K562 (cell line): ENCODE results near the gene GFM1. TPM values are rescaled to one million over a fixed set of nuclear protein-coding genes. Genes with fewer than 3 reads are reported as not detected.

Source experiments
- ADNP ChIP-seq: fragments of 200-800 bp; sonication (Bioruptor generic); IDR thresholded peaks from 2 replicates; pipeline ENCODE4 v1.6.1; 2016; ENCODE audit warnings: missing genetic modification characterization, missing compliant biosample characterization
- CC2D1A ChIP-seq: fragments of 450-650 bp; IDR thresholded peaks from 2 replicates; pipeline ENCODE4 v1.6.1; 2017; ENCODE audit warnings: mild to moderate bottlenecking
- DACH1 ChIP-seq: fragments of 450-650 bp; IDR thresholded peaks from 2 replicates; pipeline ENCODE4 v1.6.1; 2018; ENCODE audit not compliant: partially characterized antibody
- EZH2 ChIP-seq: IDR thresholded peaks from 2 replicates; pipeline ENCODE4 v1.6.1; 2012; ENCODE audit warnings: low read depth, mild to moderate bottlenecking, inconsistent platforms, low read length, borderline replicate concordance
- FOXA1 ChIP-seq: fragments of 450-650 bp; IDR thresholded peaks from 2 replicates; pipeline ENCODE4 v1.6.1; 2016; ENCODE audit warnings: mild to moderate bottlenecking, borderline replicate concordance
- FOXK2 ChIP-seq, 2 experiments: fragments of 450-650 bp; IDR thresholded peaks in 1 of 2; conservative IDR thresholded peaks in 1 of 2; 2 replicates each; pipeline ENCODE4 v1.6.1; 2016; ENCODE audit warnings: low read depth in 2 of 2, mild to moderate bottlenecking in 1 of 2
- KAT2B ChIP-seq: IDR thresholded peaks from one replicate; pipeline ENCODE4 v1.6.1; 2012; ENCODE audit warnings: low read depth, mild to moderate bottlenecking, control low read depth, inconsistent platforms, low read length, moderate library complexity
- NCOA2 ChIP-seq, 2 experiments: fragments of 450-650 bp; IDR thresholded peaks; 2 replicates each; pipeline ENCODE4 v1.6.1; 2018; ENCODE audit warnings: mild to moderate bottlenecking in 2 of 2, moderate library complexity in 1 of 2; ENCODE audit not compliant: partially characterized antibody in 2 of 2
- POLR2AphosphoS5 ChIP-seq: IDR thresholded peaks from 2 replicates; pipeline ENCODE4 v1.6.1; 2011; ENCODE audit warnings: mild to moderate bottlenecking, low read depth, low read length, moderate library complexity; ENCODE audit not compliant: control insufficient read depth, insufficient read depth
- POLR2H ChIP-seq: IDR thresholded peaks from 2 replicates; pipeline ENCODE4 v1.6.1; 2016; ENCODE audit warnings: missing genetic modification characterization, low read depth, mild to moderate bottlenecking, control low read depth, missing compliant biosample characterization, moderate library complexity
- SOX6 ChIP-seq: fragments of 450-650 bp; IDR thresholded peaks from 2 replicates; pipeline ENCODE4 v1.6.1; 2014; ENCODE audit warnings: mild to moderate bottlenecking
- TAF9B ChIP-seq: fragments of 450-650 bp; IDR thresholded peaks from 2 replicates; pipeline ENCODE4 v1.6.1; 2018; ENCODE audit warnings: mild to moderate bottlenecking; ENCODE audit not compliant: partially characterized antibody
- TEAD1 ChIP-seq, 2 experiments: fragments of 450-650 bp in 1 of 2; sonication (generic) in 1 of 2; formaldehyde crosslinking; IDR thresholded peaks; 2 replicates each; pipeline versions ENCODE4 v1.4.0 to v1.8.0; 2020 to 2022; ENCODE audit warnings: mild to moderate bottlenecking in 2 of 2, missing genetic modification reagents in 1 of 2
- TEAD4 ChIP-seq, 2 experiments: sonication (generic) in 1 of 2; formaldehyde crosslinking in 1 of 2; IDR thresholded peaks; 2 replicates each; pipeline versions ENCODE4 v1.6.1 to v1.8.0; 2012 to 2022; ENCODE audit warnings: borderline replicate concordance in 1 of 2, inconsistent platforms in 1 of 2, low read length in 1 of 2, mild to moderate bottlenecking in 1 of 2, missing genetic modification reagents in 1 of 2
- TFAM ChIP-seq: fragments of 250-450 bp; sonication (Bioruptor Pico); conservative IDR thresholded peaks from 2 replicates; pipeline ENCODE4 v1.5.0; 2021; ENCODE audit warnings: mild to moderate bottlenecking, moderate library complexity
- TSC22D4 ChIP-seq: fragments of 450-650 bp; IDR thresholded peaks from 2 replicates; pipeline ENCODE4 v1.6.1; 2016; ENCODE audit warnings: missing genetic modification characterization, missing biosample characterization, control low read depth
- XRCC3 ChIP-seq: fragments of 450-650 bp; IDR thresholded peaks from 2 replicates; pipeline ENCODE4 v1.6.1; 2017; ENCODE audit warnings: mild to moderate bottlenecking, moderate library complexity
- ZBTB17 ChIP-seq: fragments of 450-650 bp; formaldehyde crosslinking; IDR thresholded peaks from 2 replicates; pipeline ENCODE4 v1.4.0; 2020; ENCODE audit warnings: mild to moderate bottlenecking
- ZNF57 ChIP-seq: fragments of 450-650 bp; formaldehyde crosslinking; IDR thresholded peaks from 2 replicates; pipeline ENCODE4 v1.4.0; 2020; ENCODE audit warnings: mild to moderate bottlenecking, moderate library complexity
- ZNF707 ChIP-seq: fragments of 250-450 bp; sonication (Bioruptor Pico); conservative IDR thresholded peaks from 2 replicates; pipeline ENCODE4 v1.8.0; 2022; ENCODE audit warnings: inconsistent platforms, mild to moderate bottlenecking, moderate library complexity
- polyA plus RNA-seq, 8 experiments: library from polyadenylated mRNA; depleted of rRNA in 4 of 8; stranded (reverse) in 5 of 8; unstranded in 3 of 8; fragments of >200 nt; fragmentation: Nextera tagmentation in 2 of 8; fragmentation: Illumina TruSeq in 1 of 8; extraction: Ambion mirVana in 2 of 8; extraction: Trizol in 1 of 8; gene quantifications; 2 replicates each; pipeline versions ENCODE4 v1.2.1 to v1.2.3, GENCODE V29; 2011 to 2014; ENCODE audit warnings: inconsistent platforms in 1 of 8, missing spikeins in 1 of 8
- total RNA-seq, 7 experiments: library from RNA; depleted of rRNA in 6 of 7; stranded (reverse); fragments of >200 nt in 6 of 7; fragmentation: Illumina TruSeq in 2 of 7; extraction: Trizol in 2 of 7; gene quantifications; 2 replicates each; pipeline versions ENCODE4 v1.2.1 to v1.2.3, GENCODE V29; 2011 to 2021; ENCODE audit warnings: low replicate concordance in 1 of 7
- TF ChIP-seq, protein P1 (sequence below): fragments of 250-450 bp; sonication (Bioruptor Pico); IDR thresholded peaks from 2 replicates; pipeline ENCODE4 v1.5.0; 2022; ENCODE audit warnings: mild to moderate bottlenecking
- TF ChIP-seq, protein P2 (sequence below): fragments of 150-350 bp; IDR thresholded peaks from 2 replicates; pipeline ENCODE4 v1.6.1; 2014; ENCODE audit warnings: low read depth, mild to moderate bottlenecking, low read length, borderline replicate concordance
- TF ChIP-seq, protein P3 (sequence below): fragments of 450-650 bp; IDR thresholded peaks from 2 replicates; pipeline ENCODE4 v1.6.1; 2016

GFM1 gene
- total and polyA plus RNA-seq, 9 of the 15 experiments (the other 6 are each of a cell fraction or from before 2014, with no cell fraction given): 38.9 to 86.7 (median 64.8) TPM

DNA sequence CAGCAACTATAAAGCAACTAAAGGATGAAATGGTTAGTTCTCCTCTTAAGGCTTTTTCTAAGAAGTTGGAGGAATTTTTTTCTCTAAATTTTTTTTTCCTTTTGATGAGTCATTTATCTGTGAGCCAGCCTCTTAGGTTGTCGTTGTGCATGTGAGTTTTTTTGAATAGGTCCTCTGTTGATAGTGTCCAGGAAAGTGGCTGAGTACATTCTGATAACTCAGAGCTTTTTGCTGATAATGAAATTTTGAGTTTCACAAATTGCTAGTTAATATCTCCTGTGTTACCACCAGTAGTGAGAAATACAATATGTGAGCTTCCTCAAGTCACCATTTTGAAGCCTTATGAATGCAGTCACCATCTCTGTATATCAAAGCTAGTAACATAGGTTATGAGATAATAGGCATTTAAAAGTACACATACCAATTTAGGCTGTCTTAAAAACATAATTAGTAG is 35.2 kb downstream of the GFM1 start (continued):
- TF ChIP-seq NCOA2 (IDR thresholded peaks at IDR 0.05; ENCODE audit: partially characterized antibody in 2 of 2) (peak; percentile 27 to 71), POLR2AphosphoS5 (peak; percentile 75), CC2D1A (peak; percentile 84; the same call in 1 of the 2 replicates), ZNF57 (CRISPR knock-in tag) (no peak), EZH2 (no peak), TSC22D4 (no peak), DACH1 (peak; percentile 67), ZBTB17 (CRISPR knock-in tag) (no peak; the same call in 1 of the 2 replicates), FOXK2 (conservative IDR thresholded peaks at IDR 0.05 in 1 of 2, IDR thresholded peaks at IDR 0.05 in 1 of 2; ENCODE audit: low read depth in 2 of 2) (peak; percentile 75 to 81), TEAD1 (CRISPR knock-in tag; IDR thresholded peaks at IDR 0.05) (peak in 1 of 2 experiments; percentile 57; a peak in 1 of 4 replicates), TEAD4 (IDR thresholded peaks at IDR 0.05; ENCODE audit: low read length) (peak; percentile 93), TEAD4 (CRISPR knock-in tag; IDR thresholded peaks at IDR 0.05; ENCODE audit: borderline replicate concordance) (no peak), SOX6 (peak; percentile 90), XRCC3 (no peak), TFAM (CRISPR knock-in tag) (no peak), ZNF707 (CRISPR knock-in tag) (no peak), KAT2B (no peak), POLR2H (tag) (0 out of 2 replicates have a peak, but pooled peaks have one; percentile 23), FOXA1 (peak; percentile 81), ADNP (tag) (0 out of 2 replicates have a peak, but pooled peaks have one; percentile 63), TAF9B (peak; percentile 42)
- TF ChIP-seq, protein P1, sequence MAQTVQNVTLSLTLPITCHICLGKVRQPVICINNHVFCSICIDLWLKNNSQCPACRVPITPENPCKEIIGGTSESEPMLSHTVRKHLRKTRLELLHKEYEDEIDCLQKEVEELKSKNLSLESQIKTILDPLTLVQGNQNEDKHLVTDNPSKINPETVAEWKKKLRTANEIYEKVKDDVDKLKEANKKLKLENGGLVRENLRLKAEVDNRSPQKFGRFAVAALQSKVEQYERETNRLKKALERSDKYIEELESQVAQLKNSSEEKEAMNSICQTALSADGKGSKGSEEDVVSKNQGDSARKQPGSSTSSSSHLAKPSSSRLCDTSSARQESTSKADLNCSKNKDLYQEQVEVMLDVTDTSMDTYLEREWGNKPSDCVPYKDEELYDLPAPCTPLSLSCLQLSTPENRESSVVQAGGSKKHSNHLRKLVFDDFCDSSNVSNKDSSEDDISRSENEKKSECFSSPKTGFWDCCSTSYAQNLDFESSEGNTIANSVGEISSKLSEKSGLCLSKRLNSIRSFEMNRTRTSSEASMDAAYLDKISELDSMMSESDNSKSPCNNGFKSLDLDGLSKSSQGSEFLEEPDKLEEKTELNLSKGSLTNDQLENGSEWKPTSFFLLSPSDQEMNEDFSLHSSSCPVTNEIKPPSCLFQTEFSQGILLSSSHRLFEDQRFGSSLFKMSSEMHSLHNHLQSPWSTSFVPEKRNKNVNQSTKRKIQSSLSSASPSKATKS (CRISPR knock-in tag): no peak
- TF ChIP-seq, protein P2, sequence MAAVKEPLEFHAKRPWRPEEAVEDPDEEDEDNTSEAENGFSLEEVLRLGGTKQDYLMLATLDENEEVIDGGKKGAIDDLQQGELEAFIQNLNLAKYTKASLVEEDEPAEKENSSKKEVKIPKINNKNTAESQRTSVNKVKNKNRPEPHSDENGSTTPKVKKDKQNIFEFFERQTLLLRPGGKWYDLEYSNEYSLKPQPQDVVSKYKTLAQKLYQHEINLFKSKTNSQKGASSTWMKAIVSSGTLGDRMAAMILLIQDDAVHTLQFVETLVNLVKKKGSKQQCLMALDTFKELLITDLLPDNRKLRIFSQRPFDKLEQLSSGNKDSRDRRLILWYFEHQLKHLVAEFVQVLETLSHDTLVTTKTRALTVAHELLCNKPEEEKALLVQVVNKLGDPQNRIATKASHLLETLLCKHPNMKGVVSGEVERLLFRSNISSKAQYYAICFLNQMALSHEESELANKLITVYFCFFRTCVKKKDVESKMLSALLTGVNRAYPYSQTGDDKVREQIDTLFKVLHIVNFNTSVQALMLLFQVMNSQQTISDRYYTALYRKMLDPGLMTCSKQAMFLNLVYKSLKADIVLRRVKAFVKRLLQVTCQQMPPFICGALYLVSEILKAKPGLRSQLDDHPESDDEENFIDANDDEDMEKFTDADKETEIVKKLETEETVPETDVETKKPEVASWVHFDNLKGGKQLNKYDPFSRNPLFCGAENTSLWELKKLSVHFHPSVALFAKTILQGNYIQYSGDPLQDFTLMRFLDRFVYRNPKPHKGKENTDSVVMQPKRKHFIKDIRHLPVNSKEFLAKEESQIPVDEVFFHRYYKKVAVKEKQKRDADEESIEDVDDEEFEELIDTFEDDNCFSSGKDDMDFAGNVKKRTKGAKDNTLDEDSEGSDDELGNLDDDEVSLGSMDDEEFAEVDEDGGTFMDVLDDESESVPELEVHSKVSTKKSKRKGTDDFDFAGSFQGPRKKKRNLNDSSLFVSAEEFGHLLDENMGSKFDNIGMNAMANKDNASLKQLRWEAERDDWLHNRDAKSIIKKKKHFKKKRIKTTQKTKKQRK: no peak
- TF ChIP-seq, protein P3, sequence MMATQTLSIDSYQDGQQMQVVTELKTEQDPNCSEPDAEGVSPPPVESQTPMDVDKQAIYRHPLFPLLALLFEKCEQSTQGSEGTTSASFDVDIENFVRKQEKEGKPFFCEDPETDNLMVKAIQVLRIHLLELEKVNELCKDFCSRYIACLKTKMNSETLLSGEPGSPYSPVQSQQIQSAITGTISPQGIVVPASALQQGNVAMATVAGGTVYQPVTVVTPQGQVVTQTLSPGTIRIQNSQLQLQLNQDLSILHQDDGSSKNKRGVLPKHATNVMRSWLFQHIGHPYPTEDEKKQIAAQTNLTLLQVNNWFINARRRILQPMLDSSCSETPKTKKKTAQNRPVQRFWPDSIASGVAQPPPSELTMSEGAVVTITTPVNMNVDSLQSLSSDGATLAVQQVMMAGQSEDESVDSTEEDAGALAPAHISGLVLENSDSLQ: peak; percentile 24; the same call in 1 of the 2 replicates
